HUDEP-2 (cell line): Measurements from ENCODE around the gene PHF20.
"Not testable (repeated sequence)": the region's sequence is repeated elsewhere in the genome, so short reads cannot be mapped to it uniquely, and the experiment has no call there.

Experiments
- DNase-seq, 76 experiments: peaks; one replicate each; lab custom pipeline; 2025; ENCODE audit not compliant: unreplicated experiment in 76 of 76; lab: John Stamatoyannopoulos, UW

The PHF20 gene

GRCh38 chr20:35909176-35909575, 137.4 kb downstream of the PHF20 start:
- DNase-seq = no peak

GRCh38 chr20:35909796-35910195, 138.0 kb downstream of the PHF20 start:
- DNase-seq = no peak

GRCh38 chr20:35910254-35910653, 138.4 kb downstream of the PHF20 start:
- DNase-seq = no peak

- no peak for DNase-seq
Measured at GRCh38 chr20:35912881-35913280, 141.1 kb downstream of the PHF20 start.

GRCh38 chr20:35917077-35917476, 145.3 kb downstream of the PHF20 start:
- DNase-seq = peak in 25 of 76 experiments; percentile 3 to 52 (median 19)

- no peak for DNase-seq
Measured at GRCh38 chr20:35918021-35918420, 146.2 kb downstream of the PHF20 start.

DNA sequence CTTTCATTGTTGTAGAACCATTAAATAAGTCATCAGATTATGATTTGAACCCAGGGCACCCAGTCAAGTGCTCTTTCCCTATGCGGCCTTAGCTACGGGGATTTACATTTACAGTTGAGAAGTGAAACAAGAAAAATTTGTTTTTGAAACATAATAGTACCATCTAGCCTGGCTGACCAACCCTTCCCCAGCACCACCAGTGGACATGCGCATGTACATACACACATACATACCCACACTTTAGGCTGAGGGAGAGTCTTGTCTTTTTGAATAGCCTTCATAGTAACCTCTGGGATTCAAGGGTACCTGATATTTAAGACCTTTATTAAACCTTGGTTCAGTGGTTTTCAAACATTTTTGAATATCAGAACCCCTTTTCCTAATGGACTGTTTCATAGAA, 148.7 kb downstream of the PHF20 start:
- no peak for DNase-seq

DNA sequence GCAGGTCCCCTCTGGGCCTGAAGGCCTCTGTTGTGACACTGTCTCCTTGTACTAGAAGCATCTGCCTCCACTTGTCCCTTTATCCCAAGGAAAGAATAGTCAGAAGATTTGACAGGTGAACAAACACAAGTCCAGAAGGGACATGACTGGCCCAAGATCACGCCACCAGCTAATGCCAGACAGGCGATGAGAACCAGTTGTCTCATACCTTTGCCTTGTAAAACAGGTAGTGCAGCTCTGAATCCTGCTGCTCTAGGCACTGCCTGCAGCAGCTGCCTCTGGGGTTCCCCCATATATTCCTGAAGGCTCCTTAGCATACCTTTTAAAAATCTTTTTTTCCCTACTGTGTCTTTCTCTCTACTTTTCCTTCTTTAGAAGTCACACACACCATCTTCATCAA, 157.5 kb downstream of the PHF20 start:
- no peak for DNase-seq

GRCh38 chr20:35934050-35934449, 162.2 kb downstream of the PHF20 start:
- DNase-seq = no peak

DNA sequence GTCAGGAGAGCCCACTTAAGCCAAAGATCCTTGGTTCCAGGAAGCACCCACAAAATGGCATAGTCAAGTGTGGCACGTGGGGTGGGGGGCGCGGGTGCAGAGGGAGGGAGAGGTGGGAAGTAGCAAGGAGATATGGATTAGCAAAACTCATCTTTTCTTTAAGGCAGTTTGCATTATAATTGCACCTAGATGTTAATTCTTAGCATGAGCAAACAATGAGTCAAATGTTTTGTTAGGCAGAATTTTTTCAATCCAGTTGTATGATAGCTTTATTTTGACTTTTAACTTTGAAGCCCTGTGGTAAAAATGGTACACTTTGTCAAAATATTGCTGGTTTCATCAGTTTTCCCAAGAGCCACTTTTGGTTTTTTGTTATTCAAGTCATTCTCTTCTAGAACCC, 167.4 kb downstream of the PHF20 start:
- no peak for DNase-seq

DNA sequence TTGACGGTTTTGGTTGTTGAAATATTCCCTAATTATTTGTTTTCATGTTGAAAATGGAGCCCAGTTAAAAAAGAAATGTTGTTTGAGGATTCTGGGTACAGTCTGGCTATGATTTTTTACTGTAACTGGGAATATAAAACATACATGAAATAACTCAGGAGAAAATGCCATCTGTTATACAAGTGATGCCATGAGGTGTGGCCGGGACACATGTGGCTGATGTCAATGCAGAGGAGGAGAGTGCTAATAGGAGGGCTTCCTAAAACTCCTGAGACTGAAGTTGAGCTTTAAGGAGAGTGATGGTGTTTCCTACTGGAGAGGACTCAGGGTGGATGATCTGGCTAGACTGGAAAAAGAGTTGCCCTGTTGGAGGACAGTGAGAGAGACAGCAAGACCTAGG, 169.8 kb downstream of the PHF20 start:
- DNase-seq = no peak

- no peak for DNase-seq
Measured at GRCh38 chr20:35942243-35942642, 170.4 kb downstream of the PHF20 start.

DNA sequence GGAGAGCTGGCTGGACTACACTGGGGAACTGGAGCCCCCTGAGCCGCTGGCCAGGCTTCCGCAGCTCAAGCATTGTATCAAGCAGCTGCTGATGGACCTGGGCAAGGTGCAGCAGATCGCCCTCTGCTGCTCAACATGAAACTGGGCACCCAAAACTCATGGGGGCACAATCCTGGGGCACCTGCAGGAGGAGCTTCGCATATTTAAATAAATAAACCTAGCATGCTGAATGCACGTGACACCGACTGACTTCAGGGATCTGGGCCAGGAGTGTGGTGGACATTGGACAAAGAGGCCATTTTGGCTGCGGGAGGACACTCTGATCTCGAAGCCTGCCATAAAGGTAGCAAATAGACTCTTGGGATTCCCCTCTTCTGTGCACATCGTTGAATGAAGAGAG, 175.7 kb downstream of the PHF20 start:
- peak in 43 of 76 experiments; percentile 2 to 54 (median 21) for DNase-seq

DNA sequence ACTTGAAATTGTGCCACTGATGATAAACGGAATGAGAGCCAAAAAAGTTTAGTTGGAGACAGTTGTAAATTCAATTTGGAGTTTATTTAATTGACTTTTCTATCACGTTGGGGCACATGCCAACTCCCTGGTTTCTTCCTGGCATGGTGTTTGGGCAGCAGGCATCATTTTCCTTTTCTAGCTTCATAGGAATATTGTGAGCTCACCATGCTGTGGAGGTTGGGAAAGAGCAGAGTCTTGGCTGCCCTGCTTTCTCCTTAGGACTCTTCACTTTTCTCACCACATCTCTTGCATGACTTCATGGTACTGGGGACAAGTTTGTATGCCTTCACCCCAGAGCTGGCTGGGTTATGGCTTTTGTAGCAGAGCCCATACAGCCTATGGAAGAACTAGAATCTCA, 176.1 kb downstream of the PHF20 start:
- no peak for DNase-seq

DNA sequence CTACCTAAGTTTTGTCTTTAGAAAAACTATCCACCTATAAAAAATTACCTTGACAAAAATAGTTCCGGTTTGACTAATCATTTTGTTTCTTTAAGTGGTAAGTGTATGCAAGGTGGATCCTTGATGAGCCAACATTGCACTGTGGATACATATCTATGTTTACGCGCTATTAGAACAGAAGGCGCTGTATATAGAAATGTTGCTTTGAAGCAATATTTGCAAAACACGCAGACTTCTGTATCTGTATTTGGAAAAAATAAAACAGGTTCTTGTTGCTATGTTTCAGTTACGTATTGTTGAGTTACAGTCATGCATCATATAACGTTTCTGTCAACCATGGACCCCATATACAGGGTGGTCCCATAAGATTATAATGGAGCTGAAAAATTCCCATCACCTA, 178.3 kb downstream of the PHF20 start:
- no peak for DNase-seq

- DNase-seq = not testable (repeated sequence)
Measured at GRCh38 chr20:35952080-35952479, 180.3 kb downstream of the PHF20 start.

GRCh38 chr20:35952480-35953386, 180.9 kb downstream of the PHF20 start:
- DNase-seq = peak in 16 of 76 experiments; percentile 4 to 49 (median 18)

DNA sequence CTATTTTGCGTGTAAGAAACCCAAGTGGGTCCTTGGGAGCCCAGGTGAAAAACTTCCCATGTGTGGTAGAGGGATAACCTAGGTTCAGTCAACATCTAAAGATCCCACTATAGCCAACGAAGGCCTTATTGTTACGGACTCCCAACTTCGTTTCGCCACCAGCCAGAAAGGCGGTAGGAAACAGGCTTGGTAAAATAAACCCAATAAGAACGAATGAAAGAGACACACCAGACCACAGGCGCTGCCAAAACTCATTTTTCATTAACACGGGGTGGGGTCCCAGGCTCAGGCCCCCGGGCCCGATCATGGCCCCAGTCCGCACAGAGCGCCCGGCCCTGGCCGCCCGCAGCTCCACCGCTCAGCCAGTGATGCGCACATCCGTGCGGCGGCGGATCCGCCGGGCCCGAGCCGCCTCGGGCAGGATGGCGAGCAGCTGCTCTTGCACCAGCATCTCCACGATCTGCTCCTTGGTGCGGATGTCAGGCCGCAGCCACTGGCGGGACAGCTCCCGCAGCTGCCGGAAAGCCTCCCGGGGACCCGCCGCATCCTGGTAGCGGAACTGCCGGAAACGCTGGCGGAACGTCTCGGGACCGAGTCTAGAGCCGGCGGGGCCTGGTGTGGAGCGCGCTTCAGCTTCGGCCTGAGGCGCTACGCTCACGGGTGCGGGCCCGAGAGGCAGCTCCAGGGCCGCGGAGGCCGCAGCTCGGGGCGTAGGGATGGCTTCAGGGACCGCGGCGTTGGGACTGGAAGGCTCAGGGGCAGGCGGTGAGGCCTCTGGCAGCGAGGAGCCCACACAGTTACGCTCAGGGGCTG, 181.8 kb downstream of the PHF20 start:
- peak in 21 of 76 experiments; percentile 7 to 80 (median 31) for DNase-seq

DNA sequence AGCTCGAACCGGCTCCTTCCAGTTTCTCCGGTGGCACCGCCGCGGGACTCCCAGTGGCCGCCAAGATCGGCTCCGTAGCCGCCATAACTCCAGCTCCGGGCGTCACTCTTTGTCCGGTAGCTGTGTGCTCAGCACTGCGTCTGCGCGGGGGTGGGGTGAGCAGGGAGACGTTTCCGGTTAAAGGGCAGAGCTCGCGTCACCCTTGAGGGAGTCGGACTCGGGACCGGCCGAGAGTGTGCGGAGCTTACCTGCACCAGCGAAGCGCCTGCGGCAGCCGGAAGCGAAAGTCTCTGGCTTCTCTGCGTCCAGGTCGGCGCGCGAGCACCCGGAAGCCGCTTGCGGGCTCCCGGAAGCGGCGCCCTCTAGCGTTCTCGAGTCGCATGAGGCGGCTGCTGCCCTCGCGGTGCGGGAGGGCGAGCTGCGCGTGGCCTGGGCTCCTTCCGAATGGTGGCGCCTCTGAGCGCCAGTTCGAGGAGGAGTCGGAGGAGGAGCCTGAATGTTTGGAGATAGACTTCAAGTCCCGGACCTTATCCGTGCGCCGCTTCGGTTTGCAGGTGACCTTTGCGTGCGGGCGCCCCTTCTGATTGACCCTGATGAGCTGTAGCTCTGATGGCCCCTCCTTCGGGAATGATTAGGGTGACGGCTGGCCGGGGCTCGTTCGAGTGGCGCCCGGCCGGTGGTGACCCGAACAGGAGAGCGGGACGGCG, 182.5 kb downstream of the PHF20 start, which contains the start of gene SCAND1:
SCAND1 (minus strand) TSS at position 303 of the 707 bp plus-strand sequence; CDS start at position 85, 218 bp downstream.
- DNase-seq = peak; percentile 80 to 99 (median 94)

- peak in 10 of 76 experiments; percentile 38 to 65 (median 46) for DNase-seq
Measured at GRCh38 chr20:35954907-35955251, 183.1 kb downstream of the PHF20 start.

GRCh38 chr20:35956616-35957015, 184.8 kb downstream of the PHF20 start:
- DNase-seq = no peak
